K562 (cell line): ENCODE results near the gene FAM118B. TPM values are rescaled to one million over a fixed set of nuclear protein-coding genes. Genes with fewer than 3 reads are reported as not detected.

Experiments
- ATAC-seq: fragments of 200-7000 bp; cut with Tn5 transposase; 3 replicates; pipeline ENCODE4 v1.9.1; 2020; ENCODE audit warnings: moderate library complexity
- BruUV-seq: library from RNA; stranded (reverse); fragments of 400-500 nt; replicated peaks from 2 replicates; lab custom pipeline; 2021; lab: Mats Ljungman, UMichigan
- CTCF ChIA-PET: fragments of 300-600 bp; formaldehyde crosslinking; extraction: SDS; loops from one replicate; lab custom pipeline; 2021; ENCODE audit warnings: low intra/inter-chr PET ratio; lab: Yijun Ruan, JAX
- POLR2A ChIA-PET: fragments of 300-600, 350-650 bp; sonication (Branson Sonifier 250); formaldehyde crosslinking; extraction: SDS; loops from one replicate; lab custom pipeline; 2021; ENCODE audit warnings: antibody characterized with exemption, inconsistent platforms; lab: Yijun Ruan, JAX
- DNase-seq, 4 experiments: peaks; one replicate each; pipeline versions ENCODE4 v3.0.0 to v3.0.0-alpha.2; 2011 to 2018; ENCODE audit warnings: low spot score in 3 of 4, mixed read lengths in 3 of 4; ENCODE audit errors: extremely low read depth in 1 of 4
- FAIRE-seq: peaks from 2 replicates; lab custom pipeline; 2011; peaks lifted over from hg19 to GRCh38; lab: Jason Lieb, UNC
- H2AFZ ChIP-seq: 2 replicates; pipeline ENCODE4 v1.6.0; 2011; ENCODE audit warnings: low read depth, low read length, control low read depth, inconsistent platforms
- H3K27ac ChIP-seq: fragments of 200-600 bp; 3 replicates; pipeline ENCODE4 v1.8.0; 2011; ENCODE audit warnings: low read depth, mild to moderate bottlenecking, control low read depth, inconsistent platforms, low read length, moderate library complexity, mixed read lengths; ENCODE audit errors: extremely low read depth
- H3K27me3 ChIP-seq, 2 experiments: fragments of 300-600 bp in 1 of 2; 2 replicates in 1 of 2; 3 replicates in 1 of 2; pipeline versions ENCODE4 v1.6.0 to v1.8.0; 2011; ENCODE audit warnings: inconsistent platforms in 2 of 2, low read length in 2 of 2, mild to moderate bottlenecking in 1 of 2, mixed read lengths in 1 of 2, moderate library complexity in 1 of 2; ENCODE audit not compliant: control insufficient read depth in 2 of 2, insufficient read depth in 2 of 2
- H3K36me3 ChIP-seq: fragments of 300-600 bp; 3 replicates; pipeline ENCODE4 v1.8.0; 2011; ENCODE audit warnings: mild to moderate bottlenecking, low read length, inconsistent platforms; ENCODE audit not compliant: control insufficient read depth, insufficient read depth
- H3K4me1 ChIP-seq, 2 experiments: fragments of 200-600 bp in 1 of 2; replicated peaks in 1 of 2; 2 replicates in 1 of 2; 3 replicates in 1 of 2; pipeline versions ENCODE4 v1.5.1 to v1.8.0; 2011; ENCODE audit warnings: inconsistent platforms in 2 of 2, low read length in 2 of 2, mild to moderate bottlenecking in 1 of 2, mixed read lengths in 1 of 2, moderate library complexity in 1 of 2; ENCODE audit not compliant: control insufficient read depth in 2 of 2, insufficient read depth in 2 of 2
- H3K4me2 ChIP-seq: 2 replicates; pipeline ENCODE4 v1.6.1; 2011; ENCODE audit warnings: low read length, control low read depth, inconsistent platforms, mixed read lengths; ENCODE audit not compliant: insufficient read depth
- H3K4me3 ChIP-seq: fragments of 200-600 bp; sonication (generic), shearing (Covaris generic); 2 replicates; pipeline ENCODE4 v1.5.1; 2016; ENCODE audit warnings: control low read depth, inconsistent platforms
- H3K79me2 ChIP-seq: fragments of 200-600 bp; 3 replicates; pipeline ENCODE4 v1.8.0; 2011; ENCODE audit warnings: low read length, inconsistent platforms; ENCODE audit not compliant: control insufficient read depth, insufficient read depth
- H3K9ac ChIP-seq, 2 experiments: 2 replicates each; pipeline versions ENCODE4 v1.6.0 to v1.6.1; 2011; ENCODE audit warnings: low read depth in 2 of 2, low read length in 2 of 2, control low read depth in 1 of 2, inconsistent platforms in 1 of 2, mild to moderate bottlenecking in 1 of 2, mixed read lengths in 1 of 2; ENCODE audit not compliant: insufficient read depth in 1 of 2
- H3K9me1 ChIP-seq: one replicate; pipeline ENCODE4 v1.6.0; 2011; ENCODE audit warnings: inconsistent platforms, mild to moderate bottlenecking, low read length, moderate library complexity; ENCODE audit not compliant: control insufficient read depth, insufficient read depth
- H3K9me3 ChIP-seq: replicated peaks from 2 replicates; pipeline ENCODE4 v1.5.1; 2011; ENCODE audit warnings: low read depth, low read length, inconsistent platforms; ENCODE audit not compliant: control insufficient read depth, insufficient read depth
- H4K20me1 ChIP-seq: replicated peaks from 2 replicates; pipeline ENCODE4 v1.6.1; 2011; ENCODE audit warnings: low read length, inconsistent platforms, mixed read lengths; ENCODE audit not compliant: control insufficient read depth, insufficient read depth
- HDAC8 ChIP-seq: fragments of 450-650 bp; IDR thresholded peaks from 2 replicates; pipeline ENCODE4 v1.6.1; 2016; ENCODE audit warnings: mild to moderate bottlenecking, missing genetic modification characterization, moderate library complexity, missing compliant biosample characterization
- ILK ChIP-seq: fragments of 450-650 bp; IDR thresholded peaks from 2 replicates; pipeline ENCODE4 v1.6.1; 2016; ENCODE audit warnings: missing genetic modification characterization, low read depth, mild to moderate bottlenecking, missing compliant biosample characterization, moderate library complexity, borderline replicate concordance
- KLF16 ChIP-seq: IDR thresholded peaks from 2 replicates; pipeline ENCODE4 v1.6.1; 2016; ENCODE audit warnings: antibody characterized with exemption
- MTA1 ChIP-seq: fragments of 450-650 bp; IDR thresholded peaks from 2 replicates; pipeline ENCODE4 v1.6.1; 2017; ENCODE audit warnings: borderline replicate concordance
- POLR2A ChIP-seq: fragments of 450-650 bp; conservative IDR thresholded peaks from 2 replicates; pipeline ENCODE4 v1.6.1; 2016
- SPI1 ChIP-seq: IDR thresholded peaks from 2 replicates; pipeline ENCODE4 v1.6.1; 2011; ENCODE audit warnings: low read depth, low read length, control low read depth, borderline replicate concordance
- ZNF23 ChIP-seq: fragments of 250-450 bp; sonication (Bioruptor Pico); IDR thresholded peaks from 2 replicates; pipeline ENCODE4 v1.4.0; 2020; ENCODE audit warnings: mild to moderate bottlenecking
- ZNF407 ChIP-seq: fragments of 450-650 bp; IDR thresholded peaks from 2 replicates; pipeline ENCODE4 v1.6.1; 2016; ENCODE audit warnings: low read depth
- ZNF639 ChIP-seq, 2 experiments: fragments of 200-800 bp in 1 of 2; sonication (Bioruptor generic) in 1 of 2; sonication (generic) in 1 of 2; formaldehyde crosslinking in 1 of 2; IDR thresholded peaks in 1 of 2; conservative IDR thresholded peaks in 1 of 2; 2 replicates each; pipeline versions ENCODE4 v1.5.0 to v1.6.1; 2016 to 2020; ENCODE audit warnings: missing compliant biosample characterization in 1 of 2, missing genetic modification characterization in 1 of 2, missing genetic modification reagents in 1 of 2
- WGBS: fragments of 100-300 bp; shearing (Covaris generic); methylation state at CpG from one replicate; pipeline ENCODE4 v1.1.6; 2016; ENCODE audit warnings: low coverage, mixed read lengths; ENCODE audit not compliant: insufficient coverage; ENCODE audit errors: missing lambda C conversion rate; 5-methylcytosine and 5-hydroxymethylcytosine counted together
- in situ Hi-C: fragments of 300-500 bp; cut with MboI; formaldehyde crosslinking; loops from 4 replicates; pipeline ENCODE4 v1.15.0; 2018; ENCODE audit warnings: inconsistent platforms, mixed read lengths
- intact Hi-C: fragments of 100-400 bp; cut with micrococcal nuclease; formaldehyde crosslinking; loops from 2 replicates; pipeline ENCODE4 v1.14.2; 2022
- polyA plus RNA-seq, 8 experiments: library from polyadenylated mRNA; depleted of rRNA in 4 of 8; stranded (reverse) in 5 of 8; unstranded in 3 of 8; fragments of >200 nt; fragmentation: Nextera tagmentation in 2 of 8; fragmentation: Illumina TruSeq in 1 of 8; extraction: Ambion mirVana in 2 of 8; extraction: Trizol in 1 of 8; gene quantifications; 2 replicates each; pipeline versions ENCODE4 v1.2.1 to v1.2.3, GENCODE V29; 2011 to 2014; ENCODE audit warnings: inconsistent platforms in 1 of 8, missing spikeins in 1 of 8
- total RNA-seq, 7 experiments: library from RNA; depleted of rRNA in 6 of 7; stranded (reverse); fragments of >200 nt in 6 of 7; fragmentation: Illumina TruSeq in 2 of 7; extraction: Trizol in 2 of 7; gene quantifications; 2 replicates each; pipeline versions ENCODE4 v1.2.1 to v1.2.3, GENCODE V29; 2011 to 2021; ENCODE audit warnings: low replicate concordance in 1 of 7

FAM118B gene
- total and polyA plus RNA-seq, 9 of the 15 experiments (the other 6 are each of a cell fraction or from before 2014, with no cell fraction given): 12.0 to 49.0 (median 22.1) TPM

GRCh38 chr11:126231725-126232459 lies 20.3 kb downstream of the FAM118B start:
- POLR2A ChIA-PET: interaction anchor here (0.5 kb wide), 1 partner anchor 12 kb away, joined by 4 read pairs; no protein-coding TSS in a partner anchor
- Histone ChIP-seq H3K4me3 (no peak overlapping the region), H3K27ac (no peak overlapping the region), H3K4me2 (no peak overlapping the region), H3K9me3 (no peaks in the 10 kb centered on the region), H3K27me3 (no peaks in the 10 kb centered on the region), H3K9me1 (no peaks in the 10 kb centered on the region), H4K20me1 (no peaks in the 10 kb centered on the region), H3K4me1 (no peaks in the 10 kb centered on the region), H3K9ac (no peak overlapping the region), H3K79me2 (peaks cover 7% of the 10 kb centered on the region; the same call in 1 of the 3 replicates), H2AFZ (no peak overlapping the region), H3K36me3 (peaks cover 21% of the 10 kb centered on the region)
- in situ Hi-C loops (no loop called here), intact Hi-C loops (no loop called here)
- no peak for DNase-seq
- FAIRE-seq: no peak
- 92% methylated on average over 6 of the region's 6 CpGs for WGBS
- ATAC-seq: no peak
- TF ChIP-seq KLF16 (no peak), HDAC8 (tag) (no peak), ZNF639 (CRISPR knock-in tag; conservative IDR thresholded peaks at IDR 0.05 in 1 of 2, IDR thresholded peaks at IDR 0.05 in 1 of 2) (no peak), ILK (tag) (no peak), MTA1 (no peak), ZNF23 (CRISPR knock-in tag) (no peak), SPI1 (no peak), POLR2A (no peak), ZNF407 (no peak)
- CTCF ChIA-PET: no interaction called here
- BruUV-seq: no TSS peak
